Activated CD4-positive, alpha-beta T cell treated with anti-CD3 and anti-CD28 coated beads, Interleukin-2, Interleukin-6, amounts not matched to agents 100 ng/mL and 50 ng/mL, durations not matched to agents 16 hours and 8 hours (primary cell): ENCODE results near the gene CBX1.

Experiments
- DNase-seq: peaks from one replicate; pipeline ENCODE4 v3.0.0-alpha.2; 2020

Gene CBX1

GRCh38 chr17:48024149-48025039, 76.9 kb downstream of the CBX1 start:
- DNase-seq: peak; percentile 69

- peak; percentile 72 for DNase-seq
Measured at GRCh38 chr17:48023400-48024148, 77.7 kb downstream of the CBX1 start.

DNA sequence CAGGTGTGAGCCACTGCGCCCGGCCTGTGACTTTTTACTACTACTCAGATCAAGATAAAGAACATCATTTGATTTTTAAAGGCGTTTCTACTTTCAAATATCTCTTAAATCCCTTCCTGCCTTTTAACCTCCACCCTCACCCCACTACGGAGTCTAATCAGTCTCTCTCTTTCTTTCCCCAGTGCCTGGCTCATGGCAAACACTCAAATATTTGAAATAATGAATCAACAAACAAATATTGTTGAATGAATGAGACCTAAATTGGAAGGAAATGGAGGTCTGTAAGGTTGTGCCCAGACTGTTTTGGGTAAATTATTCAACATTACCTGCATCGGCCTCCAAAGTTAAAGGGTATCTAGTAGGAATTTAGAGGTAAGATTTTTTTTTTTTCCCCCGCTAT, 78.4 kb downstream of the CBX1 start:
- DNase-seq: no peak

GRCh38 chr17:48021934-48022333, 79.3 kb downstream of the CBX1 start:
- DNase-seq: no peak
